Panc1 (cell line): ENCODE measurements around the gene GOLGA8B. TPM values are rescaled to one million over a fixed set of nuclear protein-coding genes. Genes with fewer than 3 reads are reported as not detected.
"Not testable (repeated sequence)": the region's sequence is repeated elsewhere in the genome, so short reads cannot be mapped to it uniquely, and the experiment has no call there.

Source experiments
- ATAC-seq: fragments of 200-7000 bp; cut with Tn5 transposase; 2 replicates; pipeline ENCODE4 v1.9.1; 2020; ENCODE audit warnings: mild to moderate bottlenecking, moderate library complexity
- BruUV-seq: library from RNA; stranded (reverse); fragments of 400-500 nt; replicated peaks from 2 replicates; lab custom pipeline; 2021; lab: Mats Ljungman, UMichigan
- CTCF ChIA-PET: fragments of 300-600 bp; sonication (Branson Sonifier 250); formaldehyde crosslinking; loops from one replicate; lab custom pipeline; 2022; ENCODE audit warnings: antibody characterized with exemption; lab: Charles Lee
- POLR2A ChIA-PET: fragments of 300-600 bp; sonication (Branson Sonifier 250); formaldehyde crosslinking; loops from one replicate; lab custom pipeline; 2022; ENCODE audit warnings: antibody characterized with exemption; lab: Charles Lee
- DNase-seq: peaks from one replicate; pipeline ENCODE4 v3.0.0-alpha.2; 2010; ENCODE audit warnings: low read depth, low spot score
- H3K27ac ChIP-seq: 2 replicates; pipeline ENCODE4 v1.5.1; 2011; ENCODE audit warnings: mild to moderate bottlenecking, low read length, inconsistent platforms
- H3K27me3 ChIP-seq: fragments of 200-500 bp; sonication (Bioruptor generic); 2 replicates; pipeline ENCODE4 v1.6.0; 2014; ENCODE audit warnings: low read length, inconsistent platforms; ENCODE audit not compliant: control insufficient read depth, insufficient read depth
- H3K36me3 ChIP-seq: fragments of 200-500 bp; sonication (Bioruptor generic); 2 replicates; pipeline ENCODE4 v1.5.1; 2014; ENCODE audit warnings: inconsistent platforms, mild to moderate bottlenecking, low read length, moderate library complexity; ENCODE audit not compliant: control insufficient read depth, insufficient read depth
- H3K4me1 ChIP-seq: 2 replicates; pipeline ENCODE4 v1.5.1; 2011; ENCODE audit warnings: inconsistent platforms, mild to moderate bottlenecking, low read length, moderate library complexity; ENCODE audit not compliant: control insufficient read depth, insufficient read depth
- H3K4me3 ChIP-seq, 2 experiments: 2 replicates each; pipeline ENCODE4 v1.5.1; 2011 to 2012; ENCODE audit warnings: low read depth in 2 of 2, low read length in 2 of 2, mild to moderate bottlenecking in 2 of 2, inconsistent platforms in 1 of 2, moderate library complexity in 1 of 2
- H3K9me3 ChIP-seq: fragments of 200-500 bp; sonication (Bioruptor generic); 2 replicates; pipeline ENCODE4 v1.5.1; 2014; ENCODE audit warnings: low read depth, mild to moderate bottlenecking, inconsistent platforms, low read length, moderate library complexity; ENCODE audit not compliant: control insufficient read depth, insufficient read depth
- in situ Hi-C: cut with HindIII; loops from 2 replicates; pipeline ENCODE4 v1.10.0; 2016; ENCODE audit warnings: low sequenced_read_pairs, low pct_unique_long_range_greater_than_20kb
- intact Hi-C: fragments of 100-400 bp; cut with micrococcal nuclease; formaldehyde crosslinking; loops from one replicate; pipeline ENCODE4 v1.10.0; 2022; ENCODE audit not compliant: unreplicated experiment
- total RNA-seq: library from RNA; stranded (reverse); gene quantifications from one replicate; pipeline ENCODE4 v1.2.1, GENCODE V29; 2021; ENCODE audit not compliant: unreplicated experiment

Gene GOLGA8B
- total RNA-seq, 1 experiment from 2014 or later, result 161 TPM

GRCh38 chr15:34577658-34578282 is 5.7 kb downstream of the GOLGA8B start:
- ATAC-seq, BruUV-seq, H3K4me3 ChIP-seq, H3K27ac ChIP-seq, H3K9me3 ChIP-seq, CTCF ChIA-PET, DNase-seq, in situ Hi-C loops, H3K27me3 ChIP-seq, POLR2A ChIA-PET, H3K36me3 ChIP-seq: not testable (repeated sequence)
- H3K4me1 ChIP-seq, result peaks cover 17% of the 10 kb centered on the region
- intact Hi-C loops, result loop anchor here (10.0 kb wide), 1 partner anchor 513 kb away; no protein-coding TSS in a partner anchor

GRCh38 chr15:34575035-34575434 is 8.4 kb downstream of the GOLGA8B start:
- ATAC-seq, DNase-seq, H3K4me3 ChIP-seq, H3K9me3 ChIP-seq, in situ Hi-C loops, H3K36me3 ChIP-seq, POLR2A ChIA-PET, H3K4me1 ChIP-seq, BruUV-seq, H3K27ac ChIP-seq, H3K27me3 ChIP-seq: not testable (repeated sequence)
- intact Hi-C loops, result loop anchor here (10.0 kb wide), 1 partner anchor 510 kb away; no protein-coding TSS in a partner anchor
- CTCF ChIA-PET, result interaction anchor here (0.6 kb wide), 1 partner anchor 11 kb away, joined by 5 read pairs; no protein-coding TSS in a partner anchor

GRCh38 chr15:34572921-34573320 is 10.5 kb downstream of the GOLGA8B start:
- H3K27ac ChIP-seq, BruUV-seq, H3K9me3 ChIP-seq, H3K4me3 ChIP-seq, H3K4me1 ChIP-seq, DNase-seq, POLR2A ChIA-PET, ATAC-seq, in situ Hi-C loops, H3K36me3 ChIP-seq, H3K27me3 ChIP-seq, CTCF ChIA-PET: not testable (repeated sequence)
- intact Hi-C loops, result loop anchor here (10.0 kb wide), 1 partner anchor 508 kb away; no protein-coding TSS in a partner anchor

GRCh38 chr15:34572019-34572641 is 11.3 kb downstream of the GOLGA8B start:
- CTCF ChIA-PET, in situ Hi-C loops, H3K9me3 ChIP-seq, ATAC-seq, POLR2A ChIA-PET, H3K27me3 ChIP-seq, H3K4me3 ChIP-seq, H3K4me1 ChIP-seq, H3K27ac ChIP-seq, DNase-seq, BruUV-seq, H3K36me3 ChIP-seq: not testable (repeated sequence)
- intact Hi-C loops, result loop anchor here (10.0 kb wide), 1 partner anchor 507 kb away; no protein-coding TSS in a partner anchor

GRCh38 chr15:34569670-34570396 is 13.6 kb downstream of the GOLGA8B start:
- H3K27ac ChIP-seq, BruUV-seq, H3K27me3 ChIP-seq, H3K9me3 ChIP-seq, ATAC-seq, in situ Hi-C loops, CTCF ChIA-PET, H3K4me1 ChIP-seq, DNase-seq, H3K36me3 ChIP-seq, POLR2A ChIA-PET, H3K4me3 ChIP-seq: not testable (repeated sequence)
- intact Hi-C loops, result loop anchor here (10.0 kb wide), 1 partner anchor 505 kb away; no protein-coding TSS in a partner anchor

GRCh38 chr15:34567174-34567573 is 16.3 kb downstream of the GOLGA8B start:
- H3K4me3 ChIP-seq, intact Hi-C loops, in situ Hi-C loops, CTCF ChIA-PET, BruUV-seq, POLR2A ChIA-PET, H3K36me3 ChIP-seq, DNase-seq, H3K9me3 ChIP-seq, ATAC-seq, H3K27ac ChIP-seq, H3K27me3 ChIP-seq, H3K4me1 ChIP-seq: not testable (repeated sequence)

- CTCF ChIA-PET, ATAC-seq, in situ Hi-C loops: not testable (repeated sequence)
Observed at GRCh38 chr15:34564711-34565110, 18.7 kb downstream of the GOLGA8B start.

More at GRCh38 chr15:34564711-34565110, 18.7 kb downstream of the GOLGA8B start:
- H3K4me1 ChIP-seq, H3K27ac ChIP-seq, H3K27me3 ChIP-seq, BruUV-seq, intact Hi-C loops, H3K36me3 ChIP-seq, H3K4me3 ChIP-seq, POLR2A ChIA-PET, H3K9me3 ChIP-seq, DNase-seq: not testable (repeated sequence)
